ENCODE measurements around the gene PLCB1. TPM values are rescaled to one million over a fixed set of nuclear protein-coding genes. Genes with fewer than 3 reads are reported as not detected.

The PLCB1 gene
- polyA plus RNA-seq, 1 donor (not counting 4 experiments of a cell fraction or from before 2014, with no cell fraction given): 0.37 TPM

GRCh38 chr20:8163543-8163942, 31.5 kb downstream of the PLCB1 start:
- FAIRE-seq: no peak
- H4K20me1 ChIP-seq (ENCODE audit: control insufficient read depth, extremely low read depth, insufficient read depth, low read length): no peaks in the 10 kb centered on the region
- dilution Hi-C loops (cut with MboI; ENCODE audit: extremely low pct_ligation_motif_present, low sequenced_read_pairs): no loop called here

GRCh38 chr20:8166730-8167129, 34.7 kb downstream of the PLCB1 start:
- H3K4me3 ChIP-seq (ENCODE audit: control insufficient read depth in 2 of 3, extremely low read depth in 1 of 3, insufficient read depth in 2 of 3, low read depth in 1 of 3, low read length in 3 of 3): no peak overlapping the region
- no peaks in the 10 kb centered on the region for H3K9me1 ChIP-seq (ENCODE audit: control insufficient read depth, extremely low read depth, insufficient read depth, low read length)
- H3K4me2 ChIP-seq (ENCODE audit: control insufficient read depth, extremely low read depth, insufficient read depth, low read depth, low read length): no peak overlapping the region
- H3K4me1 ChIP-seq (ENCODE audit: control insufficient read depth, extremely low read depth, insufficient read depth, low read length): no peaks in the 10 kb centered on the region
- H3K9me3 ChIP-seq (ENCODE audit: control insufficient read depth, low read depth, low read length): no peaks in the 10 kb centered on the region
- no peak for FAIRE-seq
- H2AFZ ChIP-seq (ENCODE audit: control insufficient read depth, low read length): no peak overlapping the region
- no peaks in the 10 kb centered on the region for H3K27me3 ChIP-seq (ENCODE audit: control insufficient read depth, extremely low read depth, insufficient read depth, low read length)
- no peak overlapping the region for H3K27ac ChIP-seq (ENCODE audit: control insufficient read depth, insufficient read depth, low read length)
- H3K79me2 ChIP-seq (ENCODE audit: control insufficient read depth, insufficient read depth, low read length): no peaks in the 10 kb centered on the region
- H4K20me1 ChIP-seq (ENCODE audit: control insufficient read depth, extremely low read depth, insufficient read depth, low read length): no peaks in the 10 kb centered on the region
- TF ChIP-seq CTCF (optimal IDR thresholded peaks at IDR 0.05 in 1 of 3, IDR thresholded peaks at IDR 0.05 in 1 of 3, conservative IDR thresholded peaks at IDR 0.05 in 1 of 3; ENCODE audit: extremely low read depth in 1 of 3, insufficient read depth in 2 of 3, low read length in 3 of 3) (no peak), EZH2 (IDR thresholded peaks at IDR 0.05; ENCODE audit: low read length) (no peak)
- no peak overlapping the region for H3K9ac ChIP-seq (ENCODE audit: control insufficient read depth, extremely low read depth, insufficient read depth, low read length)
- no peaks in the 10 kb centered on the region for H3K36me3 ChIP-seq (ENCODE audit: control insufficient read depth in 2 of 2, extremely low read depth in 1 of 2, insufficient read depth in 2 of 2, low read length in 2 of 2)
- no peak for DNase-seq (ENCODE audit: low read depth, low spot score)
- dilution Hi-C loops (cut with MboI; ENCODE audit: extremely low pct_ligation_motif_present, low sequenced_read_pairs): no loop called here

More at GRCh38 chr20:8163543-8163942, 31.5 kb downstream of the PLCB1 start:
- H3K36me3 ChIP-seq (ENCODE audit: control insufficient read depth in 2 of 2, extremely low read depth in 1 of 2, insufficient read depth in 2 of 2, low read length in 2 of 2): no peaks in the 10 kb centered on the region
- H3K9me1 ChIP-seq (ENCODE audit: control insufficient read depth, extremely low read depth, insufficient read depth, low read length): no peaks in the 10 kb centered on the region
- H3K9me3 ChIP-seq (ENCODE audit: control insufficient read depth, low read depth, low read length): no peaks in the 10 kb centered on the region
- no peaks in the 10 kb centered on the region for H3K4me1 ChIP-seq (ENCODE audit: control insufficient read depth, extremely low read depth, insufficient read depth, low read length)
- TF ChIP-seq CTCF (optimal IDR thresholded peaks at IDR 0.05 in 1 of 3, IDR thresholded peaks at IDR 0.05 in 1 of 3, conservative IDR thresholded peaks at IDR 0.05 in 1 of 3; ENCODE audit: extremely low read depth in 1 of 3, insufficient read depth in 2 of 3, low read length in 3 of 3): no peak
- TF ChIP-seq EZH2 (IDR thresholded peaks at IDR 0.05; ENCODE audit: low read length): no peak
- no peak overlapping the region for H2AFZ ChIP-seq (ENCODE audit: control insufficient read depth, low read length)
- H3K79me2 ChIP-seq (ENCODE audit: control insufficient read depth, insufficient read depth, low read length): no peaks in the 10 kb centered on the region
- DNase-seq (ENCODE audit: low read depth, low spot score): no peak
- no peaks in the 10 kb centered on the region for H3K27me3 ChIP-seq (ENCODE audit: control insufficient read depth, extremely low read depth, insufficient read depth, low read length)
- no peak overlapping the region for H3K9ac ChIP-seq (ENCODE audit: control insufficient read depth, extremely low read depth, insufficient read depth, low read length)
- no peak overlapping the region for H3K27ac ChIP-seq (ENCODE audit: control insufficient read depth, insufficient read depth, low read length)
- H3K4me2 ChIP-seq (ENCODE audit: control insufficient read depth, extremely low read depth, insufficient read depth, low read depth, low read length): no peak overlapping the region
- no peak overlapping the region for H3K4me3 ChIP-seq (ENCODE audit: control insufficient read depth in 2 of 3, extremely low read depth in 1 of 3, insufficient read depth in 2 of 3, low read depth in 1 of 3, low read length in 3 of 3)

All from keratinocyte (primary cell).